ACHN (cell line): Measurements from ENCODE around the gene PCSK5.
A peak's percentile ranks its signal among the peaks of the same experiment; 100 is the strongest.
"Not testable (repeated sequence)": the region's sequence is repeated elsewhere in the genome, so short reads cannot be mapped to it uniquely, and the experiment has no call there.

Source experiments
- DNase-seq: peaks from one replicate; pipeline ENCODE4 v3.0.0-alpha.2; 2015
- in situ Hi-C: cut with HindIII; loops from 2 replicates; pipeline ENCODE4 v1.10.0; 2017; ENCODE audit warnings: low sequenced_read_pairs, low pct_ligation_motif_present, low pct_unique_long_range_greater_than_20kb

The PCSK5 gene

DNA sequence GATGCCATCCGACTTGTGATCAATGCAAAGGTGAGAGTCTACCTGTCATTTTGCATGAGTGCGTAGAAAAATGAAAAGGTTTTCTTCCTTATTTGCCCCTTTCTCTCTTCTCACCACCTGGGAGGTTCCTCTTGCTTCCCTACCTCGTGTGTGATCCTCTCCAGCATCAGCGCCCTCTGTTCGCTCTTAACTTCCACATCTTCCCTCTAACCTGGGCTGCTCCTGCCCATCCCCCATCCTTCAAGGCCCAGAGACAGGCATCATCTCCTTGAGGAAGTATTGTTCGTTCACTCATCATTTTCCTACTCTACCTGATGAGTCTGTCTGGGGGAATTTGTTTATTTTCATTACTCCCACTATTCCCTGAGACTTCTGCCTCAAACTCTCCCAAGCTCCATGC is 447.9 kb downstream of the PCSK5 start:
- in situ Hi-C loops: no loop called here
- DNase-seq: no peak

DNA sequence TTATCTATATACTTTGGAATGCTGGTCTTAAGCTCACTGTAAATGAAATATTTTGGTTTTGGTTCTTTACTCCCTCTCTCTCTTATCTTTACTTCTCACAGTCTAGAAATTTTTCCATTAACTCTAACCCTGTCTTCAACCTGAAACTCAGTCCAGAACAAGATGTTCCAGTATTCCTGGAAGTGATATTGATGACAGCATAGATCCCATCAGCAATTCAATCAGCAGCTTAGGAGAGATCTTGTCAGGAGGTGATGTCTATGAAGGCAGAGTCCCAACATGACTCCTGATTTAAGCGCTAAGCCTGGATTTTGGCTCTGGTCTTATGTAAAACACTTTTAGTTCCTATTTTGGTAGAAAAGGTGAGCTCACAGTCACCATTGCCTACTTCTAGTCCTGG is 451.1 kb downstream of the PCSK5 start:
- no peak for DNase-seq
- in situ Hi-C loops: no loop called here

DNA sequence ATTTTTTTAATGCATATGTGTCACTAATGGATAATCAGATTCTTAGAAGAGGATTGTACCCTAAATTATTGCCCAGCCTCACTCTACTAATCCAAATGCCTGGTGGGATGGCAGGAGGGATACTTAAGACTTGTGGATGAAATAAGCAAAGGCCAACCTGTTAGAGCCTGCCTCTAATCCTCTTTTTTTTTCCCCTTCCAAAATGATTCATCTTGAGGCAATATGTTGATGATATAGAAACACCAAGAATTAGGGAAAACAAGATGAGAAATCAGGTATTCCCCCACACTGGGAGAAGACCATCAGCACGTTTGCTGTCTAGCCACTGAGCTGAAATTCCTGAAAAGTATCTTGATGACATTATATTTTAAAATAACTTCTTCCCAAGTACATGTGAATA is 451.7 kb downstream of the PCSK5 start:
- in situ Hi-C loops: no loop called here

DNA sequence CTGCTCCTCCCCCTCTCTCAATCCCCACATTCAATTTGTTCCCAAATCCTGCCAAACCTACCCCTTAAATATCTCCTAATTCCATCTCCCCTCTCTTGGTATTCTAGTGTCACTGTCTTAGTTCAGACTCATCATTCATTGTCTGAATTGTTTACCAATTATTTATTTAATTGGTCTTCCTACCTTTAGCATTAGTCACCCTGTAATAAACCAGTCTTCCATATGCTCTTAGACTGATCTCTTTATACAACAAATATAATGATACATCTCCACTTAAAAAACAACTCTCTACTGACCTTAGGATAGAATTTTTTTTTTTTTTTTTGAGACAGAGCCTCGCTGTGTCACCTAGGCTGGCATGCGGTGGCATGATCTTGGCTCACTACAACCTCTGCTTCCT is 452.4 kb downstream of the PCSK5 start:
- in situ Hi-C loops: no loop called here
- no peak for DNase-seq

More for the DNA sequence above, 451.7 kb downstream of the PCSK5 start:
- no peak for DNase-seq

DNA sequence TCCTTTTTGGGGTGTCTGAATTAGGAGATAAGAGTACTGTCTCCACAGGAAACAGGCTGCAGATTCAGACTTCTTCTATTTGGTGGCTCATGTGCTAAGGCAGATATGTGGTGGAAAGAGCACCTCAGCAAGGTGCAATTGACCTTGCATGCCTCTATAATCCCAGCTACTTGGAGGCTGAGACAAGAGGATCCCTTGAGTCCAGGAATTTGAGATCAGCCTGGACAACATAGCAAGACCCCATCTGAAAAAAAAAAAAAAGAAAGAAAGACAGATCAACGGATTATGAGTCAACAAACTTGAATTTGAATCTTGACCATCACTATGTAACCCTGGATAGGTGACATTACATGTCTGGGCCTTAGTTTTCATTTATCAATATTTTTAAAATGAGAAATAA is 459.4 kb downstream of the PCSK5 start:
- in situ Hi-C loops: no loop called here
- no peak for DNase-seq

DNA sequence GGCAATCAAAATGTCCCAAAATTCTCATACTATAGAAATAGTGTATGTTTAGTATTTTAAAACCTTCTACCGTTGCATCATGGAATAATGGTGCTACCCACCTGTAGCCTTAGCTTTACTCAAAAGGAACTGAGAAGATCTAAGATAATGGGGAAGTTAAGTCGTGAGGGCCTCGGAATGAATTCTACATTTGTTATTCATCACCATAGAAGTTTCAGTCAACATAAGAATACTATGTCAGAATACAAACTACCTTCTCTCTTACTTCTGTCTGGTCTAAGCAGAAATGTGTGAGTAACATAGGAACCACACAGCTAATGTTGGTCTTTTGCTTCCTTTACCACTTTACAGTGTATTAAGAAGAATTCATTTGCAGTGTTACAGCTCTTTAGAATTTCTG is 460.5 kb downstream of the PCSK5 start:
- DNase-seq: no peak
- in situ Hi-C loops: no loop called here

DNA sequence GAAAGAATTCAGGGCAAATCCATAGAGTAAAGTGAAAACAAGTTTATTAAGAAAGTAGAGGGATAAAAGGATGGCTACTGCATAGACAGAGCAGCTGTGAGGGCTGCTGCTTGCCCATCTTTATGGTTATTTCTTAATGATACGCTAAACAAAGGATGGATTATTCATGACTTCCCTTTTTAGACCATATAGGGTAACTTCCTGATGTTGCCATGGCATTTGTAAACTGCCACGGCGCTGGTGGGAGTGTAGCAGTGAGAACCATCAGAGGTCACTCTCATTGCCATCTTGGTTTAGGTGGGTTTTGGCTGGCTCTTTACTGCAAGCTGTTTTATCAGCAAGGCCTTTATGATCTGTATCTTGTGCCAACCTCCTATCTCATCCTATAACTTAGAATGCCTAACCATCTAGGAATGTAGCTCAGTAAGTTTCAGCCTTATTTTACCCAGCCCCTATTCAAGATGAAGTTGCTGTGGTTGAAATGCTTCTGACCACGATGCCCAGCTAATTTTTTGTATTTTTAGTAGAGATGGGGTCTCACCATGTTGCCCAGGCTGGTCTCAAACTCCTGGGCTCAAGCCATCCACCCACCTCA is 461.6 kb downstream of the PCSK5 start:
- in situ Hi-C loops: no loop called here

DNA sequence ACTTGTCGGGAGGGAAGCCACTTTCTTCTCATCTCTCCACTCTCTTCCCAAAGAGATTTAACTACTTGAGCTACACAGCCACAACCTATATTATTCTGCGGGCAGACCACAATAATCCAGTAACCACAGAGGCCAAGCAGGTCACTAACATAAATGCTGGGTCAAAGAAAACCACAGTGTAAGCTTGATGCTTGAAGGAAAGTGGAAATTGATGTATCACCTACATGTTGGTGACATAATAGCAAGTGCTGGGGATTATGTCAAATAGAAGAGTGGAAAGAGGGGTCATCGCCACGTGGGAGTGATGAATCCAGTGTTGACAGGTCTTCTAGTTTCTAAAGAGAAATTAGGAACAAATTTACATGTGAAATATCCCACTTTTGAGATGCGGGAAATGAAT is 462.8 kb downstream of the PCSK5 start:
- DNase-seq: no peak
- in situ Hi-C loops: no loop called here

More for the DNA sequence above, 461.6 kb downstream of the PCSK5 start:
- no peak for DNase-seq

DNA sequence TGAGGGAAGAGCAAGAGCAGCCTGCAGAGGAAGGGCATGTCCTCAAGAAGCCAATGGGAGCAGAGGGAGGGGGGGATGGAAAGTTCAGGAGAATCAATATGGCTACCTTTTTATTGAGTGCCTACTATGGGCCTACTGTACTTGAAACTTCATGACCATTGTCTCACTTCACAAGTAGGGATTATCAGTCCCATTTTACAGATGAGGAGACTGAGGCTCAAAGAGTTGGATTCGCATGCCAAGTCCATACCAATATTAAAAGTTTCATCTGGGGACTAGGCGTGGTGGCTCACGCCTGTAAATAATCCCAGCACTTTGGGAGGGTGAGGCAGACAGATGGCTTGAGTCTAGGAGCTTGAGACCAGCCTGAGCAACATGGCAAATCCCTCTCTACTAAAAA is 463.7 kb downstream of the PCSK5 start:
- no peak for DNase-seq
- in situ Hi-C loops: no loop called here

DNA sequence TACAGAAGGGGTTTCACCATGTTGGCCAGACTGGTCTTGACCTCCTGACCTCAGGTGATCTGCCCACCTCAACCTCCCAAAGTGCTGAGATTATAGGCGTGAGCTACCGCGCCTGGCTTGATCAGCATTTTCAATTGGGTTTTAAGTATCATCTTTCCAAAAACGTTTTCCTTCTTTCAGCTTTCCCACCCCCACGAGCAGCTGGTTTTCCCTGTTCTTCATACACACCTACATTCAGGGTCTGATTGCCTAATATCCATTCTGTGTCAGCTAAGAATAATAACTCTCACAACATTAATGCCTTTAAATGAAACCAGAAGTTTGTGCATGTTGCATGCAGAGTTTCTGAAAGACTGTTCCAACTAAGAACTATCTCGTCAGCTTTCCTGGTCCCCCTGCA is 465.4 kb downstream of the PCSK5 start:
- in situ Hi-C loops: no loop called here

DNA sequence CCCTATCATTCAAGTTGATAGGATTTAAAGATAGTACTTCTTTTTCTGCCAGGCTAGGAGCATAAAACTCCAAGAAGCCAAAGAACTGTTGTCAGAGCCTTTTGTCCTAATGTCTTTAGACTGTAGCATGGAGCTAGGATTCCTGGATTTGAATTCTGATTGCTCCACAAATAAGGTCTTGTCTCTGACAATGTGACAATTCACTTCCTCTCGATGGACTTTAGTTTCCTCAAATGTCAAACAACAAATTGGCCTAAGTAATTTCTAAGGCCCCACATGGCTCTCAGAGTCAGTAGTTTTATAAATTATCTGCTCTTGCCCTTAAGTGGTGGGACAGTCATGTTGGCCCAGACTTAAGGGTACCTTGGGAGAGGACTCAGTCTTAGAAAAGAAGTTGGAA is 467.1 kb downstream of the PCSK5 start:
- in situ Hi-C loops: no loop called here
- no peak for DNase-seq

More for the DNA sequence above, 465.4 kb downstream of the PCSK5 start:
- no peak for DNase-seq

DNA sequence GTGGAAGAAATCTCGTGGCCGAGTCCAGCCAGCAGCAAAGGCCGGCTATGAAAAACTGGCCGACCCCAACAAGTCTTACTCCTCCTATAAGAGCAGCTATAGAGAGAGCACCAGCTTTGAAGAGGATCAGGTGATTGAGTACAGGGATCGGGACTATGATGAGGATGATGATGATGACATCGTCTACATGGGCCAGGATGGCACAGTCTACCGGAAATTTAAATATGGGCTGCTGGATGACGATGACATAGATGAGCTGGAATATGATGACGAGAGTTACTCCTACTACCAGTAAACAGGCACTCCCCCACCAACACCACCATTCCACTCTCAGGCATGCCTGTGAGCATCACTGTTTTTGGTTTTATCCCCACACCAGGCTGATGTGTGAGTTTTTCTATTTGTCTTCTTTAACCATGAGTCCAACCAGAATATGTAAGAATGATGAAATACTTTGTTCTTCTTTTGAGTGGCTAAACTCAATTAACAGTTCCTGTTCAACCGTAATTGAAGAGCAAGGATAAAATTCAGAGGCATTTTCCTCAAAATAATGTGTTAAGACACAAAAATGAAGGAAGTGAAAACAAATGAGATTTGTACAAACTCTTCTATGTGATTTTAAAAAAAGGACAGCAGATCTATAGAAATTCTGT is 468.3 kb downstream of the PCSK5 start:
- in situ Hi-C loops: no loop called here
- DNase-seq: no peak

DNA sequence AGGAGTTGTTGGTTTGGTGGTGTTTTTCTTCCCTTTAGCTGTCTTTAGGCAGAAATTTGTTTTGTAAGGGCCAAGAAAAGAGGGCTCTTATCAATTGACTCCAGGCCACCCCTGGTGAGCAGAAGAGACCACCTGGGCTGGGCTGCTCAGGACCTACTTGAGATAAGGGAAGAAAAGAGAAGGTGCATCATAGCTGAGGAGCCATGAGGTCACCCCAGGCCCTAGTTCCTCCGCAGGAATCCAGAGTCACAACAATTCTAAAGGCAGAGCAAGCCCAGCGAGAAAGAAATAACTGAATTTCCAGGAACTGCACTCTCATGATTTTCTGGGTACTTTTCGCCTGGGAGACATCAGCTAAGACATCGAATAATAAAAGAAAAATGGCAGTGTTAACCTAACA is 468.9 kb downstream of the PCSK5 start:
- in situ Hi-C loops: no loop called here
- no peak for DNase-seq

DNA sequence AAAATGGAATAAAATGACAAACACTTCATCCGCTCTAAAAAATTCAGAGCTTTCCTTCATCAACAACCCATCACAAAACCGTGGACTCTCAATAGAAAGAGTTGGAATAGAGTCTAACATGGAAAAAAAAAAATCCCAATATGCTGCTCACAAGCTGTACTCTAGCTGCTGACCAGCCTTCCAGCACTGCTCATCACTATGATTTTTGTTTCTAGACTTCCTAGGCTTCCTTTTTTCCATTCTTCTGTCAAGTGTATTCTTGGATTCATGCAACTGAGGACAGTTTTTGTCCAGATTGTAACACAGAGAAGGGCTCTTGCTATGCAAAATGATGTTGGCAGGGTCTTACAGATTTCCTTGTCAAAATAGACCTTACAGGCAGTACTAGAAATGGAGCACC is 469.3 kb downstream of the PCSK5 start:
- in situ Hi-C loops: no loop called here
- DNase-seq: no peak

DNA sequence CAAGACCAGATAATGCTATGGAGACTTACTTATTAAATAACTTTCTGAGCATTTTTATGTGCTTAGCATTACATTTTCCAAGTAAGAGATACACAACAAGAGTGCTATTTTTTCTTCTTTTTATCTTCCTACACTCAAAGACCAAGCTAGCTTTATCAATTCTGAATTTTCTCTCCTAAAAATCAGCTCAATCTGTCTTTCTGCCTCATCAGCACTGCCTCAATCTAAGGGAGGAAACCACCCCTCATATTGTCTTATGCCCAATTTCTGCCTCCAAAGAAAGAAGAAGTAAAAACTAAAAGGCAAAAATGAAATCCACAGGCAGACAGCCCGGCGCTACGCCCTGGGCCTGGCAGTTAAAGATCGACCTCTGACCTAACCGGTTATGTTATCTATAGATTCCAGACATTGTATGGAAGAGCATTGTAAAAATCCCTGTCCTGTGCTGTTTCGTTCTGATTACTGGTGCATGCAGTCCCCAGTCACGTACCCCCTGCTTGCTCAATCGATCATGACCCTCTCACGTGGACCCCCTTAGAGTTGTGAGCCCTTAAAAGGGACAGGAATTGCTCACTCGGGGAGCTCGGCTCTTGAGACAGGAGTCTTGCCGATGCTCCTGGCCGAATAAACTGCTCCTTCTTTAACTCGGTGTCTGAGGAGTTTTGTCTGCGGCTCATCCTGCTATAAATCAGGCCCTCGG is 472.0 kb downstream of the PCSK5 start:
- in situ Hi-C loops, DNase-seq: not testable (repeated sequence)

DNA sequence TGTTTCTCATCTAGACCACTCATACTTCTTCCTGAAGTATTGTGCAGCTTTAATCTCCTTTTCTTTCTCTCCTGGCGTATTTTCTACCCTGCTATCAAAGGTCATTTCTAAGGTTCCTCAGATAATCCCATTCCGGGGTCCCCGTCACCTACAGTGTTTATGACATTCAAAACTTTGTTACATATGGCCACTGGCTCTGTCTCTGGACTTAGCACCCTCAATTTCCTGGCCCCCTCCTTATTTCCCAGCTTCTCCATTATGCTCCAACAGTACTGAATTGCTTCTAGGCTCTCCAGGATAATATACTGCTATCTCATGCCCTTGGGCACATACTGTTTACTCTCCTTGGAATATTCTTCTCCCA is 472.5 kb downstream of the PCSK5 start:
- DNase-seq: no peak
- in situ Hi-C loops: no loop called here

DNA sequence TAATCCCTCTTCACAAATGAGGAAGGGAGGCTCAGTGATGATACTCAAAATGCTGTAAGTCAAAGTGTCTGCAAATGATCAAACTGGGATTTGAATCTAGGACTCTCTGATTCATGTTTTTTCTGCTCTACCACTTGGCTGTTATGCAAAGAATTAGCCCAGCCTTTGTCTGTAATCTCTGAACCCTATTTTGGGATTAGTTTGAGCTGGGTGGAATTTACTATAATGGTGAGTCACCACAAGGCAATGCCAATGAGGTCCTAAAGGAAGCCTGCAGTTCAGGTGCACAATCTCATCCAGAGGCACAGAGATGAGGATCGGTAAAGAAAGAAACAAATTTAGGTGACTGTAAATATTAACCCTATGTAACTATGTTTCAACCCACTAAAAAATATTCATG is 474.6 kb downstream of the PCSK5 start:
- DNase-seq: peak; percentile 89
- in situ Hi-C loops: no loop called here

DNA sequence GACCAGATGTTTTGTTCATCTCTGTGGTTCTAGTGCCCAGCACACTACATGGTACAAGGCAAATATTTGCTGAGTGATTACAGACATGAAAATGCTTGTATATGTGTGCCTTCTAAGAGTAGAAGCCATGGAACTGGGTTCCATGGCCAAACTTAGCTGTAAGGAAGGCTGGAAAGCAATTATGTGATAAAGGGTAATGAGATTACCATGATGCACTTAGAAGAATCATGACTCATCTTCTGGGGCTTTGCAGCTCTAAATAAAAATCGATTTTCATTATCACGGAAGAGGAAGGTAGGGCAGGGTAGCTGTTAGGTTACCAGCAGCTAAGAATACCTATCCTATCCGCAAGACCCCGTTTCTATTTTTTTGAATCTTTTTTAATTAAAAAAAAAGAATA is 475.8 kb downstream of the PCSK5 start:
- no peak for DNase-seq

DNA sequence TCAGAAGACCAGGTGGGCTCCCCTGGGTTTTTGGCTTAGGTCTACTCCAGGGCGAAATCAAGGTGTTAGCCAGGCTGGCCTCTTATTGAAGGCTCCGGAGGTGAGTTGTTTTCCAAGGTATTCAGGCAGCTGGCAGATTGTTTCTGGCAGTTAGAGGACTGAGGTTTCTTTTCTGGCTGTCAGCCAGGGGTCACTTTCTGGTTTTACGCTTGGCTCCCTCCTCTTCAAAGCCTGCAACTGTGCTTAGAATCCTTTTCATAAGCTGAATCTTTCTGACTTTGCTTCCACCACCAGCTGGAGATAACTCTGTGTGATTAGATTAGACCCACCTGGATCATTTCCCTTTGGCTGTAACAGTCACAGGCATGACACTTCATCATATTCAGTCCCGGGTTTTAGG is 479.1 kb downstream of the PCSK5 start:
- peak; percentile 88 for DNase-seq
- in situ Hi-C loops: no loop called here

More for the DNA sequence above, 475.8 kb downstream of the PCSK5 start:
- in situ Hi-C loops: no loop called here

DNA sequence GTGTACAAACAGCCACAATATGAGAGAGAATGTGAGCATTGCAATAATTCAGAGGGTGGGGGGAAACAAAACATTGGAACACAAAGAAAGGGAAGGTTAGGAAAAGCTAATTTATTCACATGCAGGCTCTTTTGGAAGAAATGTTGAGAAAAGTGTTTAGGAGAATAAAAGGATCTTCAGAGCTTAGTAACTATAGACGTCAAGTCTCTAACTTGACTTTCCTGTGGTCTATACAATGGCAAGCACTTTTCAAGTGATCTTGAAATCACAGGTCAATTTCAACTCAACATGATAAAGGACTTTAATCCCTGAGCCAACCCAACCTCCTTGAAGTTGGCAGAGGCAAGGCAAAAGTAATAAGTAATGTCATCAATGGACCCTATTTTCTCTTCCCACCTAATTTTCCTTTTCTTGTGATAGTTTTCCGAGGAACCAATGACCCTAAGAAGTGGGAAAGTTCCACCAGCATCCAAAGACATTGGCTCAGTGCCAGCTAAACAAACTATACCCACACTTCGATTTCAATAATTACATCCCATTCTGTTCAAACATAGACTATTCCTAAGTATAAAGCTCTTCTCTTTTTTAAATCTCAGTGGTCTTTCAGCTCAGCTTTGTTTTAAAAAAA is 480.0 kb downstream of the PCSK5 start:
- in situ Hi-C loops: no loop called here
- no peak for DNase-seq
